ENCODE results near the gene FAM131A. TPM values are rescaled to one million over a fixed set of nuclear protein-coding genes. Genes with fewer than 3 reads are reported as not detected.

The FAM131A gene
- total RNA-seq, 1 donor, result 9.8 TPM

DNA sequence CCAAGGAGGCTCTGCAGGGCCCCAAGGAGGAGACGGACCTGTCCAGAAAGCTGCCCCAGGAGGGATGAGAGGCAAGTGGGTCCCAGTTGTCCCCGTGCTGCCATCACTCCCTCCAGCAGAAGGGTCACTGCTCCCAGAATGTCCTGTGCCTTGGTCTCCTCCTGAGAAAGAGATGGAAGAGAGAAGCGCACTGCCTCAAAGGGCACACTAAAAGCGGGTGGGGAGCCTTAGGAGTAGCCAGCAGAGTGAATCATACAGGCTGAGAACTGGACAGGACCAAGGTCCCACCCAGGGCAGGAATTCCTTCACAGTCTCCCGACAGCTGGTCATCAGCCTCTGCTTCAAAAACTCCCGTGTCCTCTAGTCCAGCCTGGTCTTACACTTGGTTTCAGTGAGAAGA is 36.0 kb downstream of the FAM131A start:
- Histone ChIP-seq H3K79me2 (ENCODE audit: insufficient read depth, low read length) (no peaks in the 10 kb centered on the region), H3K9me3 (ENCODE audit: low read depth, low read length) (no peaks in the 10 kb centered on the region), H3K36me3 (ENCODE audit: insufficient read depth, low read length) (no peaks in the 10 kb centered on the region), H3K4me1 (ENCODE audit: insufficient read depth, low read length) (peaks cover 11% of the 10 kb centered on the region), H3K27me3 (ENCODE audit: insufficient read depth, low read length) (peaks cover 40% of the 10 kb centered on the region), H3K4me3 (ENCODE audit: insufficient read depth, low read length) (no peak overlapping the region), H2AFZ (ENCODE audit: low read length) (no peak overlapping the region), H3K4me2 (ENCODE audit: insufficient read depth, low read length) (no peak overlapping the region), H4K20me1 (ENCODE audit: insufficient read depth, low read length) (peaks cover 10% of the 10 kb centered on the region), H3K27ac (ENCODE audit: low read depth, low read length) (no peak overlapping the region)
- TF ChIP-seq, protein P1, sequence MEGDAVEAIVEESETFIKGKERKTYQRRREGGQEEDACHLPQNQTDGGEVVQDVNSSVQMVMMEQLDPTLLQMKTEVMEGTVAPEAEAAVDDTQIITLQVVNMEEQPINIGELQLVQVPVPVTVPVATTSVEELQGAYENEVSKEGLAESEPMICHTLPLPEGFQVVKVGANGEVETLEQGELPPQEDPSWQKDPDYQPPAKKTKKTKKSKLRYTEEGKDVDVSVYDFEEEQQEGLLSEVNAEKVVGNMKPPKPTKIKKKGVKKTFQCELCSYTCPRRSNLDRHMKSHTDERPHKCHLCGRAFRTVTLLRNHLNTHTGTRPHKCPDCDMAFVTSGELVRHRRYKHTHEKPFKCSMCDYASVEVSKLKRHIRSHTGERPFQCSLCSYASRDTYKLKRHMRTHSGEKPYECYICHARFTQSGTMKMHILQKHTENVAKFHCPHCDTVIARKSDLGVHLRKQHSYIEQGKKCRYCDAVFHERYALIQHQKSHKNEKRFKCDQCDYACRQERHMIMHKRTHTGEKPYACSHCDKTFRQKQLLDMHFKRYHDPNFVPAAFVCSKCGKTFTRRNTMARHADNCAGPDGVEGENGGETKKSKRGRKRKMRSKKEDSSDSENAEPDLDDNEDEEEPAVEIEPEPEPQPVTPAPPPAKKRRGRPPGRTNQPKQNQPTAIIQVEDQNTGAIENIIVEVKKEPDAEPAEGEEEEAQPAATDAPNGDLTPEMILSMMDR (IDR thresholded peaks at IDR 0.05; ENCODE audit: extremely low read depth, low read depth, low read length), result no peak
- DNase-seq (ENCODE audit: insufficient read length, low spot score, missing footprints), result peak; percentile 98

DNA sequence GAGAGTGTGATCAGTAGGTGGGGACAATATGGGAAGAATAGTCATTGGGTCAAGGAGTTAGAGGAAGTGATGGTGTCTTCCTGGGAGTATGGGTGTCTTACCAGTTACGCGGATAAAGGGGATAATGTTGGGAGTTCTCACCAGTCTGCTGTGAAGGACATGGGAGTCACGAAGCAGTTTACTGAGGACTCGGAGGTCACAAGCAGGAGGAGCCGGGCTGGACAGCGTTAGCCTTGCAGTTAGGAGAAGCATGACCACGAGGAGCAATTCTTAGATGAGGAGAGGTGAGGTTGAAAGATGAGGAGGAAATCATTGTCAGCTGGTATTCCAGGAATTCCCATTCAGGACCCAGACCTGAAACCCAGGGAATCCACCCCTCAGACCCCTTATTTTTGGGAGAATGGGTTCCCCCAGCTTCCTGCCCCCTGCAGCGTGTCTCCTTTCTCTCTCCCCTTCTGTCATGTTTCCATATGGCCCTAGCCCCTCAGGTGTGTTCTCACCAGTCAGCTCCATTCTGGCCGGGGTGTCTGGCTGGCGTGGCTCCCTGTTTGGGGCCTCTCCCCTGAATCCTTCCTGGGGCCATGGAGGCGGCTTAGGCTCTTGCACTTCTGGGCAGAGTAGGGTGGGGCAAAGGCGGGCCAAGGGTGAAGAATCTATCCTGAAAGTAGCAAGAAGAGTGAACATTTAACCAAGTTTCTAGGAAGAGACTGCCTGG is 38.5 kb downstream of the FAM131A start:
- TF ChIP-seq, protein P1 (IDR thresholded peaks at IDR 0.05; ENCODE audit: extremely low read depth, low read depth, low read length), result no peak
- Histone ChIP-seq H3K27me3 (ENCODE audit: insufficient read depth, low read length) (peaks cover 57% of the 10 kb centered on the region), H3K79me2 (ENCODE audit: insufficient read depth, low read length) (no peaks in the 10 kb centered on the region)

DNA sequence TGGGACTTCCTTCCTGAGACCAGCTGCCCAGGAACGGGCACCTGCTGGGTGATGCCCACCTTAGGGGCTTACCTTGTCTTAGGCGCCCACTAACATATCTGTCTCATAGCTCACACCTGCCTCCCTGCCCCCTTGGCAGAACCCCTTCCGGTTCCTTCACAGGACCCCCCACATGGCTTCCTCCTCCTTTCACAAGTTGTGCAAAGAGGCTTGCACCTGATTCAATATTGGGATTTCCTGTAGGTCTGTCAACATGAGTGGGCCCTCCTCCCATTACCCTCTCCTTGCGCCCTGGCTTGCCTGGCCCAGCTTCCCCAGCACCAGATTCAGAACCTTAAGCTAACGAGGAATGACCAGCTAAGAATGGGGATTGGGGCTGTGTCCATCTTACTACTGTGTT is 40.0 kb downstream of the FAM131A start:
- TF ChIP-seq, protein P1 (IDR thresholded peaks at IDR 0.05; ENCODE audit: extremely low read depth, low read depth, low read length), result no peak
- peaks cover 72% of the 10 kb centered on the region for H3K27me3 ChIP-seq (ENCODE audit: insufficient read depth, low read length)

More for the DNA sequence above, 38.5 kb downstream of the FAM131A start:
- peak; percentile 78 for DNase-seq (ENCODE audit: insufficient read length, low spot score, missing footprints)
- Histone ChIP-seq H4K20me1 (ENCODE audit: insufficient read depth, low read length) (no peaks in the 10 kb centered on the region), H3K9me3 (ENCODE audit: low read depth, low read length) (no peaks in the 10 kb centered on the region), H2AFZ (ENCODE audit: low read length) (no peak overlapping the region), H3K4me3 (ENCODE audit: insufficient read depth, low read length) (no peak overlapping the region), H3K4me2 (ENCODE audit: insufficient read depth, low read length) (no peak overlapping the region), H3K27ac (ENCODE audit: low read depth, low read length) (no peak overlapping the region), H3K36me3 (ENCODE audit: insufficient read depth, low read length) (no peaks in the 10 kb centered on the region), H3K4me1 (ENCODE audit: insufficient read depth, low read length) (no peaks in the 10 kb centered on the region)

DNA sequence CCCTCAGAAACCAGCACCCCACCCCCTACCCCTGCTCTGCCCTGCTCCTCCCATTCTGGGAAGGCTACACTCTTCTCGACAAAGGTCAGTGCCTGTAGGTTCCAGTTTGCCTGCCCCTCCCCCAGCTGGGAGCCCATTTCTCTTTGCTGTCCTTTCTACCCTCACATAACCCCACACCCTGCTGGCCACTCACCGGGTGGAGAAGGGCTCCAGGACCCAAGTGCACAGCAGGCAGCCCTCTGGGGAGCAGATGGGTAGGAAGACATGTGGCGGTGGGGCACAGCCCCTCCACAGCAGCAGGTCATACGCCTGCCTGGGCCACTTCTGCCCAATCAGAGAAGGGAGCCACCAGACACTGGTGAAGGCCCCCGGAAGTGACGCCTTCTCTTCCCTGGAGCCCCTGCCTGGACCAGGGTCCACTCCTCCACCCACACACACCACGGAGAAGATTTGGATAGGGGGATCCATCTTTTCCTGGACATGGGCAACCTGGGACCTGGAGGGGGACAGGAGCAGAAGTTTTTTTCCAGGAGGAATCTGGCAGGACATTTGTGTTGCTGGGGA is 40.6 kb downstream of the FAM131A start, which contains the start of gene THPO:
THPO (minus strand) TSS at position 326 of the 564 bp plus-strand sequence. CDS start 1,948 bp downstream, outside the sequence.
- TF ChIP-seq, protein P1 (IDR thresholded peaks at IDR 0.05; ENCODE audit: extremely low read depth, low read depth, low read length), result no peak
- H3K27me3 ChIP-seq (ENCODE audit: insufficient read depth, low read length), result peaks cover 72% of the 10 kb centered on the region
- H2AFZ ChIP-seq (ENCODE audit: low read length), result no peak within 1 kb of the TSS

More for the DNA sequence above, 40.0 kb downstream of the FAM131A start:
- H4K20me1 ChIP-seq (ENCODE audit: insufficient read depth, low read length), result no peaks in the 10 kb centered on the region
- no peak overlapping the region for H3K4me2 ChIP-seq (ENCODE audit: insufficient read depth, low read length)
- H3K4me1 ChIP-seq (ENCODE audit: insufficient read depth, low read length), result no peaks in the 10 kb centered on the region
- DNase-seq (ENCODE audit: insufficient read length, low spot score, missing footprints), result no peak
- no peaks in the 10 kb centered on the region for H3K79me2 ChIP-seq (ENCODE audit: insufficient read depth, low read length)
- H2AFZ ChIP-seq (ENCODE audit: low read length), result no peak overlapping the region
- no peak overlapping the region for H3K27ac ChIP-seq (ENCODE audit: low read depth, low read length)
- no peaks in the 10 kb centered on the region for H3K36me3 ChIP-seq (ENCODE audit: insufficient read depth, low read length)
- no peak overlapping the region for H3K4me3 ChIP-seq (ENCODE audit: insufficient read depth, low read length)
- H3K9me3 ChIP-seq (ENCODE audit: low read depth, low read length), result no peaks in the 10 kb centered on the region

More for the DNA sequence above, 40.6 kb downstream of the FAM131A start, which contains the start of gene THPO:
- Histone ChIP-seq H4K20me1 (ENCODE audit: insufficient read depth, low read length) (no peaks in the 10 kb centered on the region), H3K9me3 (ENCODE audit: low read depth, low read length) (no peaks in the 10 kb centered on the region), H3K36me3 (ENCODE audit: insufficient read depth, low read length) (no peaks in the 10 kb centered on the region), H3K4me3 (ENCODE audit: insufficient read depth, low read length) (no peak within 1 kb of the TSS), H3K4me2 (ENCODE audit: insufficient read depth, low read length) (no peak within 1 kb of the TSS), H3K27ac (ENCODE audit: low read depth, low read length) (no peak within 1 kb of the TSS), H3K79me2 (ENCODE audit: insufficient read depth, low read length) (no peaks in the 10 kb centered on the region), H3K4me1 (ENCODE audit: insufficient read depth, low read length) (no peaks in the 10 kb centered on the region)
- peak; percentile 83 for DNase-seq (ENCODE audit: insufficient read length, low spot score, missing footprints)

Data from osteoblast (primary cell).